GM20000 (cell line): ENCODE results near the gene CDCP1.

Experiments used
- DNase-seq: peaks from one replicate; pipeline ENCODE4 v3.0.0; 2012; ENCODE audit warnings: low spot score
- TF ChIP-seq, protein P1 (sequence below): IDR thresholded peaks from 2 replicates; pipeline ENCODE4 v1.5.1; 2012; ENCODE audit warnings: mild to moderate bottlenecking, control low read depth; ENCODE audit errors: extremely low read depth, missing control alignments

The CDCP1 gene, protein sequence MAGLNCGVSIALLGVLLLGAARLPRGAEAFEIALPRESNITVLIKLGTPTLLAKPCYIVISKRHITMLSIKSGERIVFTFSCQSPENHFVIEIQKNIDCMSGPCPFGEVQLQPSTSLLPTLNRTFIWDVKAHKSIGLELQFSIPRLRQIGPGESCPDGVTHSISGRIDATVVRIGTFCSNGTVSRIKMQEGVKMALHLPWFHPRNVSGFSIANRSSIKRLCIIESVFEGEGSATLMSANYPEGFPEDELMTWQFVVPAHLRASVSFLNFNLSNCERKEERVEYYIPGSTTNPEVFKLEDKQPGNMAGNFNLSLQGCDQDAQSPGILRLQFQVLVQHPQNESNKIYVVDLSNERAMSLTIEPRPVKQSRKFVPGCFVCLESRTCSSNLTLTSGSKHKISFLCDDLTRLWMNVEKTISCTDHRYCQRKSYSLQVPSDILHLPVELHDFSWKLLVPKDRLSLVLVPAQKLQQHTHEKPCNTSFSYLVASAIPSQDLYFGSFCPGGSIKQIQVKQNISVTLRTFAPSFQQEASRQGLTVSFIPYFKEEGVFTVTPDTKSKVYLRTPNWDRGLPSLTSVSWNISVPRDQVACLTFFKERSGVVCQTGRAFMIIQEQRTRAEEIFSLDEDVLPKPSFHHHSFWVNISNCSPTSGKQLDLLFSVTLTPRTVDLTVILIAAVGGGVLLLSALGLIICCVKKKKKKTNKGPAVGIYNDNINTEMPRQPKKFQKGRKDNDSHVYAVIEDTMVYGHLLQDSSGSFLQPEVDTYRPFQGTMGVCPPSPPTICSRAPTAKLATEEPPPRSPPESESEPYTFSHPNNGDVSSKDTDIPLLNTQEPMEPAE

DNA sequence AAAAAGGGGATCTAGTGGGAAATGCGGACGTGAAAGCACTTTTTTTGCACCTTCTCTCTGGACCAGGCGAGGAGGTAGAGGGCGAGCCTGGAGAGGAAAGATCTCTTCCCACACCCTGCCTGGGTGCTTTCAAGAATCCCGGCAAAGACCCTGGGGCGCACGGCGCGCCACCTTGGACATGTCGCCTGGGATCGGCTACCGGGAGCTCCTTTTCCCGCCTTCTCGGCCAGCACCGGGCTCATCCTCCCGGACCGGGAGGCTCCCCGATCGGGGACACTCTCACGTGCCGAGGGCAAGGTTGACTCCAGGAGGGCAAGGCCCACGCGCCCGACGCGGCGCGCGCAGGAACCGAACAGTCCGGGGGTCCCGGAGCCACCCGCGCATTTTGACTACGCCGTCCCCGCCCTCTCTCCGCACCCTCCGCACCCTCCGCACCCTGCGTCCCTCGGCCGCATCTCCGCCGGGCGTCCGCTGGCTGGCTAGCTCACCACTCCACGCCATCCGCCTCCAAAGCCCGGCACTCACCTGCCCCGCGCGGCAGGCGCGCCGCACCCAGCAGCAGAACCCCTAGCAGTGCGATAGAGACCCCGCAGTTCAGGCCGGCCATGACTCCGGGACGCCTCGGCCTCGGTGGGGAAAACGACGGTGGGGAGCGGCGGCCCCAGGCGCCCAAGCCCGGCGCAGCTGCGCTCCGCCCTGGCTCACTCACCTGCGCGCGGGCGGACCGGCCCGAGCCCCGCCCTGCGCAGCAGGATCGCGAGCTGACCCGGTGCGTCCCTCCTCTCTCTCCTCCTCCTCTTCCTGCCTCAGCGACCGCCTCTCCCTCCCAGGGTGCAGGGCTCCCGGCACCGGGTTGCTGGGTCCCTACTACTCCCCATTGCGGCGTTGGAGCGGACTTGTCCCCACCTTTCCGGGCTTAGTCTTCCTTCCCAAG is at the start of gene CDCP1:
TSS of gene CDCP1 (minus strand) at position 698 of the 934 bp plus-strand sequence. CDS start at position 607, 91 bp downstream.
- TF ChIP-seq, protein P1, sequence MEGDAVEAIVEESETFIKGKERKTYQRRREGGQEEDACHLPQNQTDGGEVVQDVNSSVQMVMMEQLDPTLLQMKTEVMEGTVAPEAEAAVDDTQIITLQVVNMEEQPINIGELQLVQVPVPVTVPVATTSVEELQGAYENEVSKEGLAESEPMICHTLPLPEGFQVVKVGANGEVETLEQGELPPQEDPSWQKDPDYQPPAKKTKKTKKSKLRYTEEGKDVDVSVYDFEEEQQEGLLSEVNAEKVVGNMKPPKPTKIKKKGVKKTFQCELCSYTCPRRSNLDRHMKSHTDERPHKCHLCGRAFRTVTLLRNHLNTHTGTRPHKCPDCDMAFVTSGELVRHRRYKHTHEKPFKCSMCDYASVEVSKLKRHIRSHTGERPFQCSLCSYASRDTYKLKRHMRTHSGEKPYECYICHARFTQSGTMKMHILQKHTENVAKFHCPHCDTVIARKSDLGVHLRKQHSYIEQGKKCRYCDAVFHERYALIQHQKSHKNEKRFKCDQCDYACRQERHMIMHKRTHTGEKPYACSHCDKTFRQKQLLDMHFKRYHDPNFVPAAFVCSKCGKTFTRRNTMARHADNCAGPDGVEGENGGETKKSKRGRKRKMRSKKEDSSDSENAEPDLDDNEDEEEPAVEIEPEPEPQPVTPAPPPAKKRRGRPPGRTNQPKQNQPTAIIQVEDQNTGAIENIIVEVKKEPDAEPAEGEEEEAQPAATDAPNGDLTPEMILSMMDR = no peak
- DNase-seq = peak; percentile 54

DNA sequence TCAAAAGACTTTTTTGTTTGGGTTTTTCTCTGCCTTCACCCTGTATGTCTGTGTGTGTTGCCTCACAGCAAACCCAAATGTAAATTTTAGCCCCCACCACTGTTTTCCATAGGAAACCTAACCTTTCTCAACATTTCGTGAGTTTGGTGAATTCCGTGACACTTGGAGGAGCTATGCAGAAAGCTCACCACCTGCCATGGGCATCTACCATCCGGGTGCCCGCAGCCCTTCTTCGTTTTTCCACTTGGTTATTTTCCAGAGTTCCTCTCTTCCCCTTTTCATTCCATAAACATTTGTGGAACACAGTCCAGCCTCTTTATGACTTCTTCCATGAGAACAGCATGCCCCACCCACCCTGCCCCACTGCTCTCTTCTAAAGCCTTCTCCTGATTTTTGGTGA is 48.6 kb upstream of the CDCP1 start:
- no peak for DNase-seq
- TF ChIP-seq, protein P1 = no peak

DNA sequence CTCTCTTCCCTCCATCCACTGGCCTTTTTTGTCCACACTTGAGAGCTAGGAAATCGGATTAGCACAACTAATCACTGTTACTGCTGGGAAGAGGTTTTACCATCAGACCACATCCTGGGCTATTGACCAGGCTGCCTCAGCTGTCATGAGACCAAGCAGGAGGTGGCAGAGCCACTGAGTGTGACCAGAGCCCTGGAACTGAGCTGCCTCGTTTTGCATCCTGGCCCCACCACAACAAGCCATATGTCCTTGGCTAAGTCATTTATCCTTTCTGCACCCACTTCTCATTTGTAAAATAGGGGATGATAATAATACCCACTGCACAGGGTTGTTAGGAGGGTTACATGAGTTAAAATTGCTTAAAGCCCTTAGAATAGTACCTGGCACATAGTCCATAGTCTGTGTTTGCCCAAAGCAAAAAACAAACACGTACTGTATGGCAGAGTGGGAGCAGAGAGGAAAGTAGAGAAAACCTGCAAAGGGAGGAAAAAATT is 45.8 kb upstream of the CDCP1 start:
- TF ChIP-seq, protein P1 = no peak
- no peak for DNase-seq

DNA sequence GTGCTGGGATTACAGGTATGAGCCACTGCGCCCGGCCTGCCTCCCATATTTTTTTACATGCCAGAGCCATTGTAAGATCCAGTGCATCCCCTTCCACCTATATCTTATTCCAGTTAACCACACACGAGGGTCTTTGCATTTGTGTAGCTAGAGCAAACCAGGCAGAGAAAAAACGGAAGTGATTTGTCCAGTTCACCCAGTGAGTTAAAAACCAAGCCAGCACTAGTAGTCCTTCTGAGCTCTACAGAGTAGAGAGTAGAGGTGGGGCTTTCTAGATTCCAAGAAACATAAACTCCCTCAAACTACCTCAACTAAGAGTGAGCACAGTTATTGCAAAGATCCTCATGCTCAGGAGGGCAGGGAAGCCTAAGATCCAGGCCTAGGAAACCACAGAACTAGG is 45.2 kb upstream of the CDCP1 start:
- DNase-seq = no peak

DNA sequence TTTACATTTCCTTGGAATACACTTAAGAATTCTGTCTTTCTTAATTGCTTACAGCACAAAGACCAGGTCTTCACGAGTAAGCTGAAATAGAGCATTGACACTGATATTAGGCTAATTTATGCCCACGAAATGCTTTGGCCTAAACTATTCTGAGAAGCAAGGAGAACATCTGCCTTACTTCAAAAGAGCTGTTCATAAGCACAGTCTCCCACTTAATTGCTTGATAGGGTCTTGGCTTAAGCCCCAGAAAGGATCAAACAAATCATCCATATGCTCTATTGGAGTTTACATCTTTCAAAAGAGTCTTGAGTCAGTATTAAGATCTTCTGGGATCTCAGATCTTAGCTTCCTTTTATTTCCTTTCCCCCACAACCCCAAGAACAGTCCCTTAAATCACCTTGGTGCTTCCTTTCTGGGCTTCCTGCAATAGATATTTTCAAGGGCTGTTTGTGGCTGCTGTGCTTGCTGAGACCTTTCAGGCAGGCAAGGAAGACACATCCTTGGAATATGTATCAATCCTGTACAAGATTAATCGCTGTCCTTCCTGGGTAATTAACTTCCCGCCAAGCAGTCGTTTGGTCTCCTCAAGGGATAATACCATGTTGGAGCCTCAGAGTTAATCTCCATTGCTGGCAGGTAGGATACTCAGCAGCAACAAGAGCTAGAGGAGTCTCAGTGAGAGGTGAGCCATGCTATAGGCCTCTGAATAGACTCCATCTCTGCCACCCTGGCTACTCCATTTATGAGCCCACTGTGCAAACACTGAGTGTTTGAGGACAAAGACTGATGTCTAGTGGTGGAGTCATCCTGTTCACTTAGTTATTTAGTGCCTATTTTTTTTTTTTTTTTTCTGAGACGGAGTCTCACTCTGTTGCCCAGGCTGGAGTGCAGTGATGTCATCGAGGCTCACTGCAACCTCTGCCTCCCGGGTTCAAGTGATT is 42.8 kb upstream of the CDCP1 start:
- TF ChIP-seq, protein P1 = no peak
- DNase-seq = no peak

More for the DNA sequence above, 45.2 kb upstream of the CDCP1 start:
- TF ChIP-seq, protein P1 = no peak

DNA sequence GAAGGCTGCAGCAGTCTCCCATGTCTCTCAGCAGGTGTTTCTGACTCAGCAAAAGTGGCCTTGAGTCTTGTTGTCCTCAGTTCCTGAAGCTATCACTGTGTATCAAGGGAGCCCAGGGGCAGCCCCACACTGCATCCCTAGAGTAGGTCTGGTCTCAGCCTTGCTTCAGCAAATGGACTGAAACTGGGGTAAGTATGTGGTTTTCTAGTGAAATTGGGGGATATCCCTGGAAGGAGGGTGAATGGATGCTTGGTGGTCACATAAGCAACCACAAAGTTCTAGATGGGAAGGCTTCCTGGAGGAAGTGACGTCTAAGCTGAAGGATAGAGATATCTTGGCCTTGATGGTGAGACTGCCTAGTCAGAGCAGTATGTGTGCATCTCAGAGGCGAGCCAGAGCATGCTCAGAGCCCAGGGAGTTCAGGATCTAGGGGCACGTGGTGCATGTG is 41.5 kb upstream of the CDCP1 start:
- TF ChIP-seq, protein P1 = no peak
- DNase-seq = no peak
